Erythroblast (primary cell): Measurements from ENCODE around the gene MICAL1.
"Not testable (repeated sequence)": the region's sequence is repeated elsewhere in the genome, so short reads cannot be mapped to it uniquely, and the experiment has no call there.

Source experiments
- DNase-seq, 2 experiments: peaks; one replicate each; lab custom pipeline; 2025; lab: John Stamatoyannopoulos, UW
- GATA1 ChIP-seq: IDR thresholded peaks from 2 replicates; pipeline ENCODE4 v1.6.1; 2011; ENCODE audit warnings: low read depth, mild to moderate bottlenecking, control low read depth, low read length, moderate library complexity
- POLR2A ChIP-seq: IDR thresholded peaks from 2 replicates; pipeline ENCODE4 v1.6.1; 2011; ENCODE audit warnings: mild to moderate bottlenecking, low read length

The MICAL1 gene

GRCh38 chr6:109471105-109471810 is 15.7 kb upstream of the MICAL1 start:
- DNase-seq: no peak
- TF ChIP-seq POLR2A (no peak), GATA1 (no peak)

- DNase-seq: no peak
- TF ChIP-seq GATA1 (no peak), POLR2A (no peak)
Observed at GRCh38 chr6:109469591-109470189, 14.1 kb upstream of the MICAL1 start.

DNA sequence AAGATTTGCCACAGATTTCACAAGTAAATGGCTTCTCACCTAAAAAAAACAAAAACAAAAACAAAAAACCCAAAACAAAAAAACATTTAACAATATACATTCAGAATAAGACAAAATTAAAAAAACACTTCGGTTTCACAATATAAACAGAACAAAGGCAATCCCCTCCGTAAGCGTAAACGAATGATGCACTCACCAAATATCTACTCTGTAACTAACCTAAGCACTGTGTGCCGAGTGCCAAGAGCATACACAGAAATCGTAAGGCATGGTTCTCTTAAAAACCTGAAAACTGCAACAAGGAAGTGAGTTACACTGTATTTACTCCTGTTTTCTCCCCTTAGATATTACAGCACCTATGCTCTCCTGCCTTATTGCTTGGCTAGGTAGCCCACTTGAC is 12.1 kb upstream of the MICAL1 start:
- no peak for DNase-seq

DNA sequence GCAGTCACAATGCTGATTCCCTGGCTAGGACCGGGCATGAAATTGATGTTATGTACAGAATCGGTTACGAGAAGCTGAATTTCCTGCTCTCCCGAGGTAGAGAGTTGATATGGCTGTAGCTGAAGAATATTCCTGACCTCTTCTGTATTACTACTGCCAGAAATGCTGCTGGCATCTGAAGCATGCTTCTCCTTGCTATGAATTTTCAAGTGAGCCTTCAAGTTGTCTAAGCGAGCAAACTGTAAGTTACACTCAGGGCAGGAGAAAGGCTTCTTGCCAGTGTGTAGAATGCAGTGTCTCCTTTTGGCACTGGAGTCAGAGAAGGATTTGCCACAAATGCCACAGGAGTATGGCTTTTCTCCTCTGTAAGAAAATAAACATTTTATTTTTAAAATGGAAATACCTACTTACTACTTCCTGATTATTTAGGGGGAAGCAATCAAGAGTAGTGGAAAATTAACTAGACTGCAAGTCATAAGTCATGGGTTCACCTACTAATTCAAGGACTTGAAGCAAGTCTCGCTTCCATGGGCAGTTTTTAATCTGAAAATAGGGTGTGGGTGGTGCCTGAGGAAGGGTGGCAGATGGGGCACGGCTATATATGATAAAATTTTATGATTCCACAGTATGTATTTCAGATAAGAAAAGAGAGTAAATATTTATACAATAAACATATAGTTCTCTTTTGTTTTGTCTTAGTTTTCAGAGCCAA is 10.8 kb upstream of the MICAL1 start:
- peak; percentile 27 to 49 for DNase-seq
- TF ChIP-seq POLR2A: no peak
- no peak for TF ChIP-seq GATA1

More for the DNA sequence above, 12.1 kb upstream of the MICAL1 start:
- TF ChIP-seq POLR2A: no peak

- no peak for DNase-seq
- TF ChIP-seq POLR2A: no peak
- TF ChIP-seq GATA1: no peak
Observed at GRCh38 chr6:109465772-109466171, 10.2 kb upstream of the MICAL1 start.

DNA sequence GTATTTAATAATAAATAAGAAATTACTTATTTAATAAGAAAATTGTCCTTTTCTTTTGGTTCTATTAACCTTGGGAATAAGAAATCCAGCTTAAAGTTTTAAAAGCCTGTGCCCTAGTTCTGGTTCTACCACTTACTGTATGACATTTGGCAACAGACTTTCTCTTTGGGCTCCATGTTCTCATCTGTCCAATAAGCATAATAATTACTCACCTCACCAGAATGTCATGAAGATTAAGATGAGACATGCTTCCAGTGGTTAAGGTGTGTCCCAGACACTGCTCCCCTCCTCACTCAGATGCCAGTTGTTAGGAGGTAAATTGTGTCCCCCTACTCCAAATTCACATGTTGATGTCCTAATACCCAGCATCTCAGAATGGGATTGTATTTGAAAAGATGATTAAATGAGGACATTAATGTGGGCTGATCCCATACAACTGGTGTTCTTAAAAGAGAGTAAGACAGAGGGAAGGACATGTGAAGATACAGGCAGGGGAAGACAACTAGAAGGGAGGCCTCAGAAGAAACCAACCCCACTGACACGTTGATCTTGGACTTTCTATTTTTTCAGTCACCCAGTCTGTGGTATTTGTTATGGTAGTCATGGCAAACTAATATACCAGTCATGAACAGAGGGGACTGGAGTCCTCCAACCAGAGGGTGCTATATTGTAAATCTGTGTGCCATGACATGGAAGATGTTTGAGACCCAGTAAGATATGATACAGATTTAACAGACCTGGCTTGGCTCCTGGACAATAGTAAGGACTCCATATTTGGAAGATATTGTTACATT is 6.4 kb upstream of the MICAL1 start:
- no peak for TF ChIP-seq GATA1
- no peak for TF ChIP-seq POLR2A

GRCh38 chr6:109461205-109461604 is 5.6 kb upstream of the MICAL1 start:
- DNase-seq: not testable (repeated sequence)

More for the DNA sequence above, 6.4 kb upstream of the MICAL1 start:
- no peak for DNase-seq

DNA sequence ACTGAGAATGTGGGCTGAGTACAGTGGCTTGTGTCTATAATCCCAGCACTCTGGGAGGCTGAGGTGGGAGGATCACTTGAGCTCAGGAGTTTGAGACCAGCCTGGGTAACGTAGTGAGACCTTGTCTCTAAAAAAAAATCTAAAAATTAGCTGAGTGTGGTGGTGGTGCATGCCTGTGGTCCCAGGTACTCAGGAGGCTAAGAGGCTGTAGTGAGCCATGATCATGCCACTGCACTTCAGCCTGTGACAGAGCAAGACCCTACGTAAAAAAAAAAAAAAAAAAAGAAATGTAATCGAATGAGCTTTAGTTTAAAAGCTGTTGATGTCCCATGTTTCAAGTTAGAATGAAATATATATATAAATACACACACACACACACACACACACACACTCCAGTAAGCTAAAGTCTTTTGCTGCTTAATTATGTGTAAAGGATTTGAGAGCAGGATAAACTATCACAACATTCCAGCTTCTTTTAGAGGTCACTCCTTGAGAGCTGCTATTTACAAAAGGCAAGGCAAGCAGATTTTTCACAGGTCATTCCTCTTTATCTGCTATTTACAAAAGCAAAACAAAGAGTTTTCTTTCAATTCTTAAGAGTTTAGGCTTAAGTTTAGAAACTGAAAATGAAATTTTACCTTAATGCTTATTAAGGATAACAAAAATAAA is 4.7 kb upstream of the MICAL1 start:
- no peak for TF ChIP-seq GATA1
- TF ChIP-seq POLR2A: no peak
- DNase-seq: no peak

GRCh38 chr6:109458774-109459531 is 3.4 kb upstream of the MICAL1 start:
- no peak for DNase-seq
- no peak for TF ChIP-seq GATA1
- no peak for TF ChIP-seq POLR2A

DNA sequence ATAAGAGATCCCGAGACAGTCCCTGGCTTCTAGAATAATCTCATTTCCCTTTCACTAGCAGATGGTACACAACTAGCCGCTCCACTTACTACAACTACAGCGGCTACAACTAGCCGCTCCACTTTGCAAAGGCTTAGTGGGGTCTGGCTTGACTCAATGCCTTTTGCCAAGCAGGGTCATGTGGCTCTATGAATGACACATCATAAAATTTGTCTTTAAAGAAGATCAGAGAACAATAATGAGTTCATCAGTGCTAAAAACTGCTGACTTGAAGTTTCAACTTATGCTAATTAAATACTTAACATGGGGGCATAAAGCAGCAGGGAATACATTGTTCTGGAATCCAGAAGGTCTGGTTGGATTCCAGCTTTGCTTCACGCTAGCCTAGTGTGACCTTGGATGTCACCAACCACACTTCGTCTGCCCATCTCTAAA is 2.0 kb upstream of the MICAL1 start:
- TF ChIP-seq POLR2A (no peak), GATA1 (no peak)
- DNase-seq: no peak

DNA sequence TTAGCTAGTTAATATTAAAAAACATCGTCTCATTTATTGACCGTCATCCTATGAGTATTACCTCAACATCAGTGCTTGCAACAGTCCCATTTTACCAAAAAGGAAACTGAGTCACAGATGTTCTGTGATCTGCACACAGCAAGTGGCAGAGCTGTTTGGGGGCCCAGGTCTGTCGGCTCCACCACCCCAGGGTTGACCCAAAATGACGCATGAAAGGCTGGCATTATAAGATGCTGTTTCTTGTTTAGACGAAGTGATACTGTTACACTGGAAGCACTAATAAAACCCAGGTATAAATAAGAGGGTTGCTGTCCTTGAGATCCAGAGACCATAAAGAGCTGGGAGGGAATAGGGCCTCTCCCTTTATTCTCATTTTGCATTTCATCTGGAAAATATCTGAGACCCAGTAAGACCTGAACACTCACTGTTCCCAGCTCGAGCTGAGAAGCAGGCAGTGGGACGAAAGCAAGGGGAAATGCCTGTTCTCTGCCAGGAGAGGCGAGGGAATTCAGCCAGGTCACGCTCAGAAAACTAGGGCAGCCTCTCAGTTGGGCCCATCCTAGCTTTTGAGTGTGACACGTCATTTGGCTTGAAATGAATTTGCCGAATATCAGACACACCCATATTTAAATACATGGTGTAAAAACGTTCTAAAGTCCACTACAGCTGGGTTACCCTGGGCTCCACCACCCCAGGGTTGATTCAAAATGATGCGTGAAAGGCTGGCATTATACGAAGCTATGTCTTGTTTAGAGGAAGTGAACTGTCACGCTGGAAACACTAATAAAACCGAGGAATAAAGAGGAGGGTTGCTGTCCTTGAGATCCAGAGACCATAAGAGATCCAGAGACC is 1.4 kb upstream of the MICAL1 start:
- no peak for DNase-seq
- no peak for TF ChIP-seq GATA1
- TF ChIP-seq POLR2A: no peak

DNA sequence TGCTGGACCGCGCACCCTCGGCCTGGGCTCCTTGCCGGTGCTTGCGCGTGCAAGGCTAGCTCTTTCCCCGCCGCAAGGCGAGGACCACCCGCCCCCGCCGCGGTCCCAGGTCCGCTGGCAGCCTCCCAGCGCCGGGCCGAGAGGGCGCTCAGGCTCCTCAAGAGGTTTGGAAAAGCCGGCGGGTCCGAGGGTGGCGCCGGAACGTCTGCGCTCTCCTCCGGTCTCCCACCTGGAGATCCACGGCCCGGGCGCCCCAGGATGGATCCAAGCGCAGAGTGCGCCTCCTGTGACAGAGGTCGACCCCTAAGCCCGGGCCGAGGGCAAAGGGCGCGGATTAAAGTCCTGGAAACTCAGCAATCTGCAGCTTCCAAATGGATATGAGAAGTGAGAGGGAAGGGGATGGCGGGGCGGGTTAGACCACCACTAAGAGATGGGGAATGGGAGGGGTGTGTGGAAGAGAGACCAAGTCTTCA is 575 bp upstream of the MICAL1 start:
- no peak for DNase-seq
- TF ChIP-seq GATA1 (no peak), POLR2A (no peak)
